ENCODE results near the gene SPACA9. TPM values are rescaled to one million over a fixed set of nuclear protein-coding genes. Genes with fewer than 3 reads are reported as not detected.

Gene SPACA9
- total RNA-seq, 4 donors from 2014 or later: 9.0 to 14.7 (median 11.7) TPM

GRCh38 chr9:132877458-132877823 is 1.3 kb upstream of the SPACA9 start:
- intact Hi-C loops (cut with DNase I; ENCODE audit: low total_unique reads): no loop called here
- DNase-seq (ENCODE audit: low spot score in 2 of 2): no peak
- no peak for TF ChIP-seq POLR2A (IDR thresholded peaks at IDR 0.05)
- TF ChIP-seq, protein P1, sequence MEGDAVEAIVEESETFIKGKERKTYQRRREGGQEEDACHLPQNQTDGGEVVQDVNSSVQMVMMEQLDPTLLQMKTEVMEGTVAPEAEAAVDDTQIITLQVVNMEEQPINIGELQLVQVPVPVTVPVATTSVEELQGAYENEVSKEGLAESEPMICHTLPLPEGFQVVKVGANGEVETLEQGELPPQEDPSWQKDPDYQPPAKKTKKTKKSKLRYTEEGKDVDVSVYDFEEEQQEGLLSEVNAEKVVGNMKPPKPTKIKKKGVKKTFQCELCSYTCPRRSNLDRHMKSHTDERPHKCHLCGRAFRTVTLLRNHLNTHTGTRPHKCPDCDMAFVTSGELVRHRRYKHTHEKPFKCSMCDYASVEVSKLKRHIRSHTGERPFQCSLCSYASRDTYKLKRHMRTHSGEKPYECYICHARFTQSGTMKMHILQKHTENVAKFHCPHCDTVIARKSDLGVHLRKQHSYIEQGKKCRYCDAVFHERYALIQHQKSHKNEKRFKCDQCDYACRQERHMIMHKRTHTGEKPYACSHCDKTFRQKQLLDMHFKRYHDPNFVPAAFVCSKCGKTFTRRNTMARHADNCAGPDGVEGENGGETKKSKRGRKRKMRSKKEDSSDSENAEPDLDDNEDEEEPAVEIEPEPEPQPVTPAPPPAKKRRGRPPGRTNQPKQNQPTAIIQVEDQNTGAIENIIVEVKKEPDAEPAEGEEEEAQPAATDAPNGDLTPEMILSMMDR (IDR thresholded peaks at IDR 0.05): no peak
- 37 to 52% methylated on average over 10 to 12 of the region's 14 CpGs for WGBS, 2 donors
- H3K4me3 ChIP-seq (ENCODE audit: low read depth, poor library complexity, severe bottlenecking): peak overlapping the region; percentile 94

- TF ChIP-seq, protein P1 (IDR thresholded peaks at IDR 0.05): no peak
- no peak for TF ChIP-seq POLR2A (IDR thresholded peaks at IDR 0.05)
- peak within 1 kb of the TSS; percentile 94 for H3K4me3 ChIP-seq (ENCODE audit: low read depth, poor library complexity, severe bottlenecking)
- peak; percentile 49 to 92 for DNase-seq (ENCODE audit: low spot score in 2 of 2)
- intact Hi-C loops (cut with DNase I; ENCODE audit: low total_unique reads): no loop called here
- 0 to 1% methylated on average over 29 to 56 of the region's 89 CpGs for WGBS, 2 donors
Measured at GRCh38 chr9:132877824-132878694, 639 bp upstream of the SPACA9 start, which contains the start of gene AK8. TSS of gene AK8 (minus strand) at chr9:132878284. CDS start at chr9:132878255, 29 bp downstream.

- H3K4me3 ChIP-seq (ENCODE audit: low read depth, poor library complexity, severe bottlenecking): no peak overlapping the region
- no peak for DNase-seq (ENCODE audit: low spot score in 2 of 2)
- no peak for TF ChIP-seq POLR2A (IDR thresholded peaks at IDR 0.05)
- TF ChIP-seq, protein P1 (IDR thresholded peaks at IDR 0.05): no peak
- WGBS, 2 donors: 59 to 63% methylated on average over 6 of the region's 6 CpGs
- intact Hi-C loops (cut with DNase I; ENCODE audit: low total_unique reads): no loop called here
Measured at GRCh38 chr9:132879457-132880323, 992 bp downstream of the SPACA9 start.

DNA sequence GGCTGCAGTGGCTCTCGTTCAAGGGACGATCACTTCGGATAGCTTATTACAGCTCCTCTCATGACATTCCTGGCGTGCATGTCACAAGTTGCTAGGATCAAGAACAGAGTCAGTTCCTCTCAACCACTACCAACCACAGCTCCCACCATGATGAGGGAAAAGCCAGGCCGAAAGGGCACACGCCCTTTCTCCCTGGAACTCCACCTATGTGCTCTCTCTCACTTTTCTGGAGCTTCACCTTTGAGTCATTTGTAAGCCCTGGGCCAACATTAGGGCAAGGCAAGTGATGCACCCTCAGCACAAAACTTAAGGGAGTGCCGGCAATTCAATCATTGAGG is 1.6 kb downstream of the SPACA9 start:
- no peak for DNase-seq (ENCODE audit: low spot score in 2 of 2)
- H3K4me3 ChIP-seq (ENCODE audit: low read depth, poor library complexity, severe bottlenecking): no peak overlapping the region
- WGBS, 2 donors: 39 to 46% methylated on average over 7 of the region's 7 CpGs
- intact Hi-C loops (cut with DNase I; ENCODE audit: low total_unique reads): no loop called here
- TF ChIP-seq, protein P1 (IDR thresholded peaks at IDR 0.05): no peak
- TF ChIP-seq POLR2A (IDR thresholded peaks at IDR 0.05): no peak

- H3K4me3 ChIP-seq (ENCODE audit: low read depth, poor library complexity, severe bottlenecking): no peak overlapping the region
- WGBS, 2 donors: 76 to 78% methylated on average over 6 of the region's 6 CpGs
- intact Hi-C loops (cut with DNase I; ENCODE audit: low total_unique reads): no loop called here
- no peak for DNase-seq (ENCODE audit: low spot score in 2 of 2)
- TF ChIP-seq, protein P1 (IDR thresholded peaks at IDR 0.05): no peak
- no peak for TF ChIP-seq POLR2A (IDR thresholded peaks at IDR 0.05)
Measured at GRCh38 chr9:132881826-132882225, 3.1 kb downstream of the SPACA9 start.
